GM18520 (cell line): ENCODE measurements around the gene FBXW12.
"Not testable (repeated sequence)": the region's sequence is repeated elsewhere in the genome, so short reads cannot be mapped to it uniquely, and the experiment has no call there.

Source experiments
- ATAC-seq: cut with Tn5 transposase; IDR thresholded peaks from one replicate; pipeline ENCODE4 v1.9.1; 2021; ENCODE audit not compliant: unreplicated experiment

The FBXW12 gene

GRCh38 chr3:48372862-48373435, 930 bp downstream of the FBXW12 start:
- ATAC-seq, result no peak

- no peak for ATAC-seq
These were observed 15.6 kb downstream of the FBXW12 start for GRCh38 chr3:48387634-48388033.

- no peak for ATAC-seq
These were observed 16.9 kb downstream of the FBXW12 start for GRCh38 chr3:48388966-48389365.

- no peak for ATAC-seq
These were observed 22.4 kb downstream of the FBXW12 start for GRCh38 chr3:48394391-48394790.

GRCh38 chr3:48395714-48396113, 23.7 kb downstream of the FBXW12 start:
- ATAC-seq, result no peak

- ATAC-seq, result no peak
These were observed 26.0 kb downstream of the FBXW12 start for GRCh38 chr3:48397767-48398681.

GRCh38 chr3:48398701-48399386, 26.8 kb downstream of the FBXW12 start:
- ATAC-seq, result no peak

GRCh38 chr3:48399387-48400172, 27.6 kb downstream of the FBXW12 start:
- no peak for ATAC-seq

- no peak for ATAC-seq
These were observed 28.9 kb downstream of the FBXW12 start for GRCh38 chr3:48400824-48401433.

GRCh38 chr3:48401434-48401901, 29.4 kb downstream of the FBXW12 start:
- not testable (repeated sequence) for ATAC-seq

GRCh38 chr3:48402281-48402732, 30.3 kb downstream of the FBXW12 start:
- ATAC-seq, result no peak

- no peak for ATAC-seq
These were observed 30.9 kb downstream of the FBXW12 start for GRCh38 chr3:48402907-48403306.

- ATAC-seq, result no peak
These were observed 31.8 kb downstream of the FBXW12 start for GRCh38 chr3:48403533-48404439.

- no peak for ATAC-seq
These were observed 32.7 kb downstream of the FBXW12 start for GRCh38 chr3:48404440-48405342.

- no peak for ATAC-seq
These were observed 33.4 kb downstream of the FBXW12 start for GRCh38 chr3:48405343-48405881.

- ATAC-seq, result no peak
These were observed 34.0 kb downstream of the FBXW12 start for GRCh38 chr3:48405971-48406370.

GRCh38 chr3:48406443-48407431, 34.7 kb downstream of the FBXW12 start:
- no peak for ATAC-seq
